H1 (cell line): ENCODE data around the gene CSF3R. TPM values are rescaled to one million over a fixed set of nuclear protein-coding genes. Genes with fewer than 3 reads are reported as not detected.

Experiments used
- CBX8 ChIP-seq: fragments of 300-800, 300-1000 bp; sonication (generic); IDR thresholded peaks from 2 replicates; pipeline ENCODE4 v1.7.1; 2016; ENCODE audit warnings: low read depth, low read length, borderline replicate concordance
- JUN ChIP-seq: IDR thresholded peaks from 2 replicates; pipeline ENCODE4 v1.6.1; 2011; ENCODE audit warnings: low read depth, mild to moderate bottlenecking, improper control_type of control experiment, low read length
- SIN3A ChIP-seq, 2 experiments: IDR thresholded peaks in 1 of 2; conservative IDR thresholded peaks in 1 of 2; 2 replicates each; pipeline ENCODE4 v1.6.1; 2011 to 2012; ENCODE audit warnings: low read length in 2 of 2, improper control_type of control experiment in 1 of 2, low read depth in 1 of 2, mild to moderate bottlenecking in 1 of 2
- TEAD4 ChIP-seq: IDR thresholded peaks from 2 replicates; pipeline ENCODE4 v1.6.1; 2012; ENCODE audit warnings: low read depth, low read length, inconsistent platforms, mixed read lengths
- polyA plus RNA-seq, 7 experiments: library from polyadenylated mRNA; depleted of rRNA in 3 of 7; stranded (reverse) in 5 of 7; unstranded in 2 of 7; fragments of >200 nt in 5 of 7; fragments of 200-250 nt in 2 of 7; gene quantifications; 1 replicate in 5 of 7; 2 replicates in 1 of 7; 4 replicates in 1 of 7; pipeline versions ENCODE4 v1.2.1 to v1.2.3, GENCODE V29; 2011 to 2013; ENCODE audit warnings: missing spikeins in 2 of 7, mixed read lengths in 2 of 7
- total RNA-seq: library from RNA; stranded (reverse); fragmentation: NEBNext Ultra II Directional; extraction: Animal tissue kit (Norgen Biotek cat#: 25700); gene quantifications from 2 replicates; pipeline ENCODE4 v1.2.1, GENCODE V29; 2021

The CSF3R gene
- total and polyA plus RNA-seq, 2 of the 8 experiments (the other 6 are each of a cell fraction or from before 2014, with no cell fraction given): not detected

- no peak for TF ChIP-seq SIN3A (conservative IDR thresholded peaks at IDR 0.05 in 1 of 2, IDR thresholded peaks at IDR 0.05 in 1 of 2; ENCODE audit: low read depth in 1 of 2, low read length in 2 of 2)
- TF ChIP-seq JUN: no peak
- TF ChIP-seq TEAD4: no peak
- TF ChIP-seq CBX8: no peak
- TF ChIP-seq, all 59 proteins: peak for 0
Measured at GRCh38 chr1:36458910-36459309, 23.8 kb downstream of the CSF3R start (continued).
